ENCODE measurements around the gene SLC25A45. TPM values are rescaled to one million over a fixed set of nuclear protein-coding genes. Genes with fewer than 3 reads are reported as not detected.

SLC25A45 gene
- total and polyA plus RNA-seq, 2 donors (not counting 1 experiment from before 2014, with no cell fraction given): 16.4 to 80.6 TPM

DNA sequence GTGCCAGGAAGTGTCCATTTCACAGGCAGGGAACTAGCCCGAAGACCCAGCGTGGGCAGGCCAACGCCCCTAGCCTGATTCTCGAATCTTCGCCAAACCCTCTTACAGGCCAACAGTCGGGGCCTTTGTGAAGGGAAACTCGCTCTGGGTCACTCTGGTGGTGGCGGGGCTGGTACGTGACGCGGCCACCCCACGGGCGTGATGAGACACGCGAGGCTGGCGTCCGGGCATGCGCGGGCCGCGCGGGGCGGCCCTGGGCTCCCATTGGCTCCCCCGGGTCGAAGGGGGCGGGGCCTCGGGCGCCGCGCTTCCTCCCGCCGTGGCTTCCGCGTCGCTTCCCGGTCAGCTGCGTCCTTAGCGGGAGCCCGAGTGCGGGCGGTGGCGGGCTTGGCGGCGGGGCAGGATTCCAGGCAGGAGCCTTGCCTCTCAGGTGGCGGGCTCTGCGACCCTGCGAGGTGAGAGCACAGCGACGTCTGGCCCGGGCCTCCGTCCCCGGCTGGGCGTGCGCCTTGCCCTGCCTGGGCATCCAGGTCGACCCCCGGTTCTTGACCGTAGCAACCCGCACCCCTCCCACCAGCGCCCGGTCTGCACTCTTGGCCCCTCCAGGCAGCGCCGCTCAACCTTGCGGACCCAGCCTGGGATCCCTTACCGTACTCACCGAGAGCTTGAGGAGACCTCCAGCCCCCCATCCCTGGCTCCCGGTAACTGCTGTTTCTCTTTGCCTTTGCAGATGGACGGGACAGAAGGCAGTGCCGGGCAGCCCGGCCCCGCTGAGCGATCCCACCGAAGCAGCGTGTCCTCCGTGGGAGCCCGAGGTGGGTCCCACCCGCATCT is 4.1 kb upstream of the SLC25A45 start, which contains the start of gene FRMD8:
FRMD8 (plus strand) TSS at position 331 of the 834 bp plus-strand sequence; CDS start at position 731, 400 bp downstream.
- no peaks in the 10 kb centered on the region for H3K27me3 Mint-ChIP-seq
- no peaks in the 10 kb centered on the region for H3K9me3 Mint-ChIP-seq (ENCODE audit: insufficient read depth)
- Histone ChIP-seq H4K20me1 (ENCODE audit: control insufficient read depth, insufficient read depth, low read length, poor library complexity, severe bottlenecking) (peaks cover 34% of the 10 kb centered on the region), H3K79me2 (ENCODE audit: control insufficient read depth, insufficient read depth, low read length) (peaks cover 70% of the 10 kb centered on the region), H3K4me1 (ENCODE audit: control insufficient read depth in 2 of 2, insufficient read depth in 2 of 2, low read length in 2 of 2) (peaks cover 54 to 83% of the 10 kb centered on the region in 2 donors), H3K9me3 (ENCODE audit: control extremely low read depth in 1 of 3, control insufficient read depth in 2 of 3, insufficient read depth in 1 of 3, low read length in 2 of 3) (no peaks in the 10 kb centered on the region), H3K4me2 (replicated peaks; ENCODE audit: low read depth, low read length, poor library complexity, severe bottlenecking) (peak within 1 kb of the TSS; percentile 97), H3K27ac (ENCODE audit: low read length in 2 of 2) (peak within 1 kb of the TSS; percentile 91 to 96), H3K36me3 (replicated peaks in 1 of 2; ENCODE audit: control extremely low read depth in 1 of 2, control insufficient read depth in 1 of 2, extremely low read depth in 1 of 2, insufficient read depth in 2 of 2, low read length in 1 of 2) (peaks cover 0 to 25% of the 10 kb centered on the region in 2 experiments), H2AFZ (ENCODE audit: insufficient read depth, low read depth, low read length, poor library complexity, severe bottlenecking) (peak within 1 kb of the TSS; percentile 88), H3K4me3 (ENCODE audit: control extremely low read depth in 1 of 5, extremely low read depth in 1 of 5, insufficient read depth in 1 of 5, low read depth in 2 of 5, low read length in 4 of 5) (peak within 1 kb of the TSS; percentile 56 to 94 (median 78)), H3K9ac (ENCODE audit: low read length) (peak within 1 kb of the TSS; percentile 80), H3K27me3 (replicated peaks in 1 of 4; ENCODE audit: control extremely low read depth in 1 of 4, control insufficient read depth in 3 of 4, insufficient read depth in 4 of 4, low read length in 3 of 4) (no peaks in the 10 kb centered on the region)
- 2% methylated on average over 73 of the region's 76 CpGs for WGBS (ENCODE audit: insufficient coverage)
- H3K4me1 Mint-ChIP-seq: peaks cover 73% of the 10 kb centered on the region
- DNase-seq (peak; percentile 93), ATAC-seq (ENCODE audit: low read depth) (peak; percentile 51)
- peak within 1 kb of the TSS; percentile 93 for H3K4me3 Mint-ChIP-seq
- POLR2A ChIA-PET: interaction anchor here (0.6 to 3.2 kb wide), 16 partner anchors 10 to 124 kb away, joined by 3 to 32 read pairs (median 4); partner anchors contain the start of gene MALAT1
- CTCF ChIA-PET: interaction anchor here (1.2 to 12.5 kb wide), 5 partner anchors 8 to 154 kb away, joined by 4 to 252 read pairs (median 9); partner anchors contain the start of gene MALAT1
- intact Hi-C loops (cut with micrococcal nuclease): loop anchor here (1.0 kb wide), 2 partner anchors 17 to 21 kb away; no protein-coding TSS in a partner anchor
- H3K27ac Mint-ChIP-seq: peak within 1 kb of the TSS; percentile 94
- TF ChIP-seq CTCF (IDR thresholded peaks at IDR 0.05) (no peak), EZH2 (IDR thresholded peaks at IDR 0.05; ENCODE audit: borderline replicate concordance, insufficient read depth, low read depth, low read length, poor library complexity, severe bottlenecking) (no peak)

Data from B cell (primary cell).